Activated CD8-positive, alpha-beta memory T cell treated with anti-CD3 and anti-CD28 coated beads, Interleukin-2, amount 50 U/mL, for 4 hours (primary cell): ENCODE results near the gene AGPAT4.
"Not testable (repeated sequence)": the region's sequence is repeated elsewhere in the genome, so short reads cannot be mapped to it uniquely, and the experiment has no call there.

Source experiments
- DNase-seq: peaks from one replicate; pipeline ENCODE4 v3.0.0-alpha.2; 2020

Gene AGPAT4

GRCh38 chr6:161136655-161137054 is 137.2 kb downstream of the AGPAT4 start:
- no peak for DNase-seq

DNA sequence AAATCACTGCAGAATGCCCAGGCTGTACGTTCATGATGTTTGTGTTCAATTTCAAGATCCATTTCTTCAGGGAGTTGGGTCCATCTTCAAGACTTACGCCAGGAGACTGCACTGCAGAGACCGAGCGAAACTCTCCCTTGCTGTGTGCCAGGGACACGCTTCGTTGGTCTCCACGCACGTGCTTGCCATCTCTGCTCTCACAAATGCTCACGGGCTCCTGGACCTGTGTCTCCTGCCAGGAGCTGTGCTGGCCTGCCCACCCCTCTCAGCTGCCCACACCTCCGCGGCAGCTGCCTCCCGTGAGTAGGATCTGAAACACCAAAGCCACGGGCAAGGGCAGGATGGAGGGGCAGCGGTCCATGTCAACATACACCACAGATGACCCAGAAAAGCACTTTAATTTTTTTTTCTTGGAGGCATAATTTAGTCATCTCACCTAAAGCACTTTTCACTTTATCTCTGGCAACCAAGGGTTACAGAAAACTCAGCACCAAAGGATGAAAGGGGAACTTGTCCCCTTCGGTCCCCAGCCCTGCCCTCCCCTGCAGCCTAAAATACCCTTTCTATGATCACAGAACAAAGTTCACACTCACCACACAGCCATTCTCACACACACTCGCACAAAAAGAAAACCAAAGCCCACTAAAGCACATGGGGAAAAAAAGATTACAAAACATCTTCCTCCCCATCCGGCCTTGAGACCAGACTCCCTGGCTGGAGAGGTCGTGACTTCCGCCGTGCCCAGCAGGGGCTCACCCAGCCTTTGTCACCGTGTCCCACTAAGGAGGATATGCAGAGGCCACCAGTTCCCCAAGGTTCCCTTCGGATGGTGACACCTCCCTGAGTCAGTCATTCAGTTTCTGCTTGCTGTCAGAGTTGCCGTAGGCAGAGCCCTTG is 137.9 kb downstream of the AGPAT4 start:
- no peak for DNase-seq

DNA sequence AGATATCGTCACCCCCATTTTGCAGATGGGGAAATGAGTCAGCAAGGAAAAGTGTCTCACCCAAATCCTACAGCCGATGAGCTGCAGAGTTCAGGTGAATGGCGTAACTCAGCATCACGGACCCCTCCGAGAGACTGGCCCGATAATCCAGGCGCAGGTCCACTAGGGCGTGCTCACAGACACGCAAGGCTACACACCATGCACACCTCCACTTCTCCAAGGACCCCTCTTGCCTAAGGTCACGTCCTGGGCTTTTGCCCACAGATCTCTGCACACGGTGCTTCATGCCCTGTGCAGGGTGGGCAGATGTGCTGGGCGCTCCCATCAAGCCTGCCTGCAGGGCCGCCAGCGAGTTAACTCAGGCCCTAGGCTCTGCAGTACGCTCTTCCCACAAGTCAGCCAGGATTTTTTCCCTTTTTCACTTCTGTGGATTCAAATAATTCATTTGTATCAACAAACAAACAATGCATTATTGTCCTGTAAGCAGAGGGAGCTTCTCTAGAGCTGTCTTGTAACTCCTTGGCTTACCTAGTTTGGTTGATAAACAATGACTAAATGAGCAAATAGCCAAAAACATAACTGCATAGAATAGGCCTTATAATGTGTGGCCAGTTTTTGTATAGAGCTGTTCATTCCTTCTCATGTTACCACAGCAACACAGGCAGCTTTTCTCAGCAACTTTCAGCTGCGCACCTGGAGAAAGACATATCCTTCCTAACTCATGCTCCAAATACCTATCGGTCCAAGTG is 139.1 kb downstream of the AGPAT4 start:
- no peak for DNase-seq

- no peak for DNase-seq
Observed at GRCh38 chr6:161133963-161134362, 139.9 kb downstream of the AGPAT4 start.

- DNase-seq: no peak
Observed at GRCh38 chr6:161132384-161132783, 141.5 kb downstream of the AGPAT4 start.

DNA sequence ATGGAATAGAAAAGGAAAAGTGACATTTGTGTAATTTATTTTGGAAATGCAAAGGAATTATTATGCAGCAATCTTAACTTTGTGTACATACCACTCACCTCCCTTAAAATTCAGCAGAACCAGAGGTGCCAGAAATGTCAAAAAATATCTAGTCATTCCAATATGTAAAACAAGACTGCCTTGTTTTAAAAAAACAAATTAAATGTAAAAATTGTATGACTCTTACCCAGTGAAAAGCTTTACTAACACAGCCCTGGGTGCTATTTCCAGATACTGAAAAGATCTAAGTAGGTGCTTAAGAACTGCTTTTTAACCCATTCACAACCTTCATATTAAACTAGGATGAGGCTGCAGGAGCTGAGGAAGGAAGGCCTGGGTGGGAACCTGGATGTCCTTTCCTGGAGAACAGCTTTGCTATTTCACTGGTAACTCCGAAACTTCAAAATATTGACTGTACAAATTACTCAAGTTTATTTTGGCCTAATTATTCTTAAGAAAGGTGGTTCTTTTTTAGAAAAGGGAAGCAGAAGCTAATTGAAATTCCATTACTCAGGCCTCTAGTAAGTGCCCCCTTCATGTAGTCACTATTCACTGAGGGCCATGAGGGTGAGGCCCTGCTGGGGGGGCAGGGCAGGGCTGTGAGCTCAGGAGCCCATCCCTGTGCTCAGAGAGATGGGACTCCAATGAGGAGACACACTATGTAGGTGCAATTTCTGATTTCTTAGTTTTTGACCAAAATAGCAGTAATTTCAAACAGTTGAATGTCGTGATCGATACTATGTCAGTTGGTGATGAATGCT is 142.7 kb downstream of the AGPAT4 start:
- no peak for DNase-seq

GRCh38 chr6:161130541-161130940 is 143.3 kb downstream of the AGPAT4 start:
- no peak for DNase-seq

DNA sequence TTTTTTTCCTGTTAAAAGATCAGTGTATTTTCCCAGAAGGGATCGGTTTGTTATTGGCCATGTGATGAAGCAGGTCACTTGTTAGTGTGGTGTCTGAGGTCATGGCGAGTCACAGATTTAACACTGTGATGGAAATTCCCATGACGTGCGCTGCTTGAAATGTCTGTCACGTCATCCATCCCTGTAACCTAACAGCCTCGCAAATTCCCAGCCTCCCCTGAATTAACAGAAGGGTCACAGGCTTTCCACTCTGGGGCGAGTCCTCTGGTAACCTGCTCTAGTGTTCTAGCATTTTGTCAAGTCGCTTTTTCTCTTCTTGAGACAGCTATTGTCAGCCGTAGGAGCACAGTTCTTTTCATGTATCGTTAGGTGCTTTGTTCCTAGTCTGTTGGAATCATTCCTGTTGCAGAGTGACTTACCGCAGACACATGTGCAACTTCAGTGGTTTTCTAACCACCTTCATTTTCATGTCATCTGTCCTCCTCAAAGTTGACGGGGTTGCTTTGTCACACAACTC is 145.1 kb downstream of the AGPAT4 start:
- DNase-seq: no peak

- DNase-seq: no peak
Observed at GRCh38 chr6:161128230-161128629, 145.6 kb downstream of the AGPAT4 start.

- DNase-seq: no peak
Observed at GRCh38 chr6:161127071-161127740, 146.7 kb downstream of the AGPAT4 start.

GRCh38 chr6:161125591-161125990 is 148.3 kb downstream of the AGPAT4 start:
- DNase-seq: no peak

- DNase-seq: not testable (repeated sequence)
Observed at GRCh38 chr6:161123319-161123718, 150.5 kb downstream of the AGPAT4 start.

DNA sequence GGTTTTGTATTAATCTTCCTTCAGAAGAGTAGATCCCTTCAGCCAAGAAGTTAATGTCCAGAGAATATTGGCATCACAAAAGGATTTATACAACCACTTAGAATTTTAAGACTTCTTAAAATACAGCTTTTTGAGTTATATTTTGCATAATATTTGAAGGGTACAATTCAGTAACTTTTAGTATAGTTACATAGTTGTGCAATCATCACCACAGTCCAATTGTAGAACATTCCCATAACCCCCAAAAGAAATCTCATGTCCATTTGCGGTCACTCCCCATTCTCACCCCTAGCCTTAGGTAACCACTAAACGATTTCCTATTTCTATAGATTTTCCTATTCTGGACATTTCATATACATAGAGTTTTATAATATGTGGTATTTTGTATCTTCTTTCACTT is 155.9 kb downstream of the AGPAT4 start:
- no peak for DNase-seq

- DNase-seq: no peak
Observed at GRCh38 chr6:161117308-161117707, 156.6 kb downstream of the AGPAT4 start.

DNA sequence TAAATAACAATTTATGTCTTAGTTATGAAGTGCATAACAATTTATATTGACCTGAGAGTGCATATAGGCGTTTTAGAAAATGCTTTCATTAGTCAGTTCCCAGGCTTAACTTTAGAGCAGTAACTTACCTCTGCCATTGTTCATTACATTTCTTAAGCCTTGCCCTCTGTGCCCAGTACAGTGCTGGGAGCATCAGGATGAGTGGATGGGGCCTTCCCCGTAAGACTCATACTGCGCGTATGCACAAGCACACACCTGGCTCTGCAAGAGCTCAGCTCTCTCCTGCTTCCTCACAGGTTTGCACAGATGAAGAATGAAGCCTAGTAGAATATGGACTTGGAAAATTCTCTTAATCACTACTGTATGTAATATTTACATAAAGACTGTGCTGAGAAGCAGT is 157.3 kb downstream of the AGPAT4 start:
- no peak for DNase-seq

DNA sequence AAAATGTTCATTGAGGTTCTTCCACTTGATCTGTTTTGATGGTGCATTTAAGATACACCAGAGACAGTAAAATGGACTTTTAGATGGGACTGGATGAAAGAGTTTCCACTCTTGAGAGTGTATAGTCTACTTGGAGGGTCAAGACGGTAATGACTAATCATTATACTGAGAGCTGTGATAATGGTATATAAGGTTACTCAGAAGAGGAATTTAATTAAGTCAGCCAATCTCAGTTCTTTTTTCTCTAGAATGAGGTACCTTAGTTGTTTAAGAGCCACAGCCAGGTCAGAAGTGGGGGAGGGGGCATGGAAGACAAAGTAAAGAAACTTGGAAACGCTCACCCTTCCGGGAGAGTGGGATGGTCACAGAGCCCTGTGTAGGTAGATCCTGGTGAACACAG is 158.4 kb downstream of the AGPAT4 start:
- no peak for DNase-seq

GRCh38 chr6:161111261-161111660 is 162.6 kb downstream of the AGPAT4 start:
- no peak for DNase-seq

DNA sequence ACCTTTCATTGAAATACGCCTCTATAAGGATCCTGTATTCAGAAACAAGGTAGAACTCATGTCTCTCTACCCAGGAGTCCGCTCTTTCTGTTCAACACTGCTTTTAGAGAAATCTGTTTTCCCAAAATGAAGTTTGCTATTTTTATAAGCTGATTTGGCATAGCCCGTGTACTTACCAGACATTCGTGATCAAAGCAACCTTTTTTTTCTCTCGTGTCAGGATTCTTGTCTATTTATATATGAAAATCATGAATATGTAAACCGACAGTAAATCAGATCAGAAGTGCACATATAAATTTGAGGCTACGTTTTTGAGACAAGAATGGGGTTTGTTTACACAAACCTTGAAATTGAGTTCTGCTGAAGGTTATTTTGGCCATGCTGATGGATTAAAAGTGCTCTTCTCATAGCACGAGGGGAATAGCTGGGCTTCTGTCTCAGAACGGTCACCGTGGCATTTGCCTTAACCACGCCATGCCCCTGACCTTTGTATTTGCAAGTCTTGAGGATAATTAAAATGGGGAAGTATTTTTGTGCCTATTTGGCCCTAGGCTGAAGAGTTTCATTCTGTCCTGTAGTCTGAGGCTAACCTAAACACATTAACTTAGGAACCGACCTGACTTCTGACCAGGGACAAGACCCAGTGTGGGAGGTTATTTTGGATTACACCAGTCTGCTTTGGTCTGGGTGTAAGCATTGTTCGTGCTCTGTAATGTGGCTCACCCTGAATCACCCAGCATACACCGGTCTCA is 163.7 kb downstream of the AGPAT4 start:
- no peak for DNase-seq

DNA sequence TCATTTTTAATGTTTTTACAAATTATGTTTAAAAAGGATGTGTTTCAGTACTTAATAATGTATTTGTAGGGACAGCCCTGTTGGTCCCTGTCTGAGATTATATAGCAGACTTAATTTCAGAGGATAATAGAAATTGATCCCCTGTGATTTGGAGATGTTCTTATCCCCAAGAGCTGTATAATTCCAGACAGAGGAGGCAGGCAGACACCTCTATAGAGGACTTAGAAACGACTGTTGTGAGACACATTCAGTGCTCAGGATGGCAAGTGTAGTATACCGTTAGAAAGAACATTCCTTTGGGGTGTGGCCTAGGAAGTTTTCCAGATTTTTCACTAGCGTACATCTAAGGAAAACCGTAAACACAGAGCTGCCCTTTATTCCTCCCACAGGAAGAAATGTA is 164.5 kb downstream of the AGPAT4 start:
- DNase-seq: no peak

DNA sequence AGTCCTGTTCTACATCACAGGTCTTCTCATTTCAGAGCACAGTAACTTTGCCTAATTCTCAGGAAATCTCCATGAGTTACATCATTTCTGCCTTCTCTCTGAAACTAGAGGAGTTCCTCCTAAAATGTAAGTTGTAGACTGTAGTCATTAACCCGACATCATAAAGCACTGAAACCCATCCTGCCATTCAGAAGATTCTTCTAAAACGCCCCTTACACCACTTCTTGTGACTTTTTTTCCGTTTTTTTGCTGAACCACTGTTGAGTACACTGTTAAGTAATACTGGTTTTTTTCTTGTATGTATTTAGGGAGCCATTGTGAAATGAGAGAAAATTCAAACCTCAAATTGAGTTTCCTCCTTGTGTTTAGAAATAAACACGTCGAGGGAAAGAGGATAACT is 164.9 kb downstream of the AGPAT4 start:
- DNase-seq: no peak
